ENCODE measurements around the gene FMN1.

- TF ChIP-seq POLR2AphosphoS5 (IDR thresholded peaks at IDR 0.05; ENCODE audit: borderline replicate concordance, low read depth, low read length): no peak
- TF ChIP-seq EZH2 (IDR thresholded peaks at IDR 0.05): no peak
Measured at GRCh38 chr15:33159726-33160453, 34.6 kb downstream of the FMN1 start.

All from SK-N-MC (cell line).